K562 (cell line): ENCODE data around the gene PPT1. TPM values are rescaled to one million over a fixed set of nuclear protein-coding genes. Genes with fewer than 3 reads are reported as not detected.

Source experiments
- ATAC-seq: fragments of 200-7000 bp; cut with Tn5 transposase; 3 replicates; pipeline ENCODE4 v1.9.1; 2020; ENCODE audit warnings: moderate library complexity
- BruUV-seq: library from RNA; stranded (reverse); fragments of 400-500 nt; replicated peaks from 2 replicates; lab custom pipeline; 2021; lab: Mats Ljungman, UMichigan
- CTCF ChIA-PET: fragments of 300-600 bp; formaldehyde crosslinking; extraction: SDS; loops from one replicate; lab custom pipeline; 2021; ENCODE audit warnings: low intra/inter-chr PET ratio; lab: Yijun Ruan, JAX
- POLR2A ChIA-PET: fragments of 300-600, 350-650 bp; sonication (Branson Sonifier 250); formaldehyde crosslinking; extraction: SDS; loops from one replicate; lab custom pipeline; 2021; ENCODE audit warnings: antibody characterized with exemption, inconsistent platforms; lab: Yijun Ruan, JAX
- DNase-seq, 4 experiments: peaks; one replicate each; pipeline versions ENCODE4 v3.0.0 to v3.0.0-alpha.2; 2011 to 2018; ENCODE audit warnings: low spot score in 3 of 4, mixed read lengths in 3 of 4; ENCODE audit errors: extremely low read depth in 1 of 4
- FAIRE-seq: peaks from 2 replicates; lab custom pipeline; 2011; peaks lifted over from hg19 to GRCh38; lab: Jason Lieb, UNC
- H2AFZ ChIP-seq: 2 replicates; pipeline ENCODE4 v1.6.0; 2011; ENCODE audit warnings: low read depth, low read length, control low read depth, inconsistent platforms
- H3K27ac ChIP-seq: fragments of 200-600 bp; 3 replicates; pipeline ENCODE4 v1.8.0; 2011; ENCODE audit warnings: low read depth, mild to moderate bottlenecking, control low read depth, inconsistent platforms, low read length, moderate library complexity, mixed read lengths; ENCODE audit errors: extremely low read depth
- H3K27me3 ChIP-seq, 2 experiments: fragments of 300-600 bp in 1 of 2; 2 replicates in 1 of 2; 3 replicates in 1 of 2; pipeline versions ENCODE4 v1.6.0 to v1.8.0; 2011; ENCODE audit warnings: inconsistent platforms in 2 of 2, low read length in 2 of 2, mild to moderate bottlenecking in 1 of 2, mixed read lengths in 1 of 2, moderate library complexity in 1 of 2; ENCODE audit not compliant: control insufficient read depth in 2 of 2, insufficient read depth in 2 of 2
- H3K36me3 ChIP-seq: fragments of 300-600 bp; 3 replicates; pipeline ENCODE4 v1.8.0; 2011; ENCODE audit warnings: mild to moderate bottlenecking, low read length, inconsistent platforms; ENCODE audit not compliant: control insufficient read depth, insufficient read depth
- H3K4me1 ChIP-seq, 2 experiments: fragments of 200-600 bp in 1 of 2; replicated peaks in 1 of 2; 2 replicates in 1 of 2; 3 replicates in 1 of 2; pipeline versions ENCODE4 v1.5.1 to v1.8.0; 2011; ENCODE audit warnings: inconsistent platforms in 2 of 2, low read length in 2 of 2, mild to moderate bottlenecking in 1 of 2, mixed read lengths in 1 of 2, moderate library complexity in 1 of 2; ENCODE audit not compliant: control insufficient read depth in 2 of 2, insufficient read depth in 2 of 2
- H3K4me2 ChIP-seq: 2 replicates; pipeline ENCODE4 v1.6.1; 2011; ENCODE audit warnings: low read length, control low read depth, inconsistent platforms, mixed read lengths; ENCODE audit not compliant: insufficient read depth
- H3K4me3 ChIP-seq: fragments of 200-600 bp; sonication (generic), shearing (Covaris generic); 2 replicates; pipeline ENCODE4 v1.5.1; 2016; ENCODE audit warnings: control low read depth, inconsistent platforms
- H3K79me2 ChIP-seq: fragments of 200-600 bp; 3 replicates; pipeline ENCODE4 v1.8.0; 2011; ENCODE audit warnings: low read length, inconsistent platforms; ENCODE audit not compliant: control insufficient read depth, insufficient read depth
- H3K9ac ChIP-seq, 2 experiments: 2 replicates each; pipeline versions ENCODE4 v1.6.0 to v1.6.1; 2011; ENCODE audit warnings: low read depth in 2 of 2, low read length in 2 of 2, control low read depth in 1 of 2, inconsistent platforms in 1 of 2, mild to moderate bottlenecking in 1 of 2, mixed read lengths in 1 of 2; ENCODE audit not compliant: insufficient read depth in 1 of 2
- H3K9me1 ChIP-seq: one replicate; pipeline ENCODE4 v1.6.0; 2011; ENCODE audit warnings: inconsistent platforms, mild to moderate bottlenecking, low read length, moderate library complexity; ENCODE audit not compliant: control insufficient read depth, insufficient read depth
- H3K9me3 ChIP-seq: replicated peaks from 2 replicates; pipeline ENCODE4 v1.5.1; 2011; ENCODE audit warnings: low read depth, low read length, inconsistent platforms; ENCODE audit not compliant: control insufficient read depth, insufficient read depth
- H4K20me1 ChIP-seq: replicated peaks from 2 replicates; pipeline ENCODE4 v1.6.1; 2011; ENCODE audit warnings: low read length, inconsistent platforms, mixed read lengths; ENCODE audit not compliant: control insufficient read depth, insufficient read depth
- DMBX1 ChIP-seq: fragments of 250-450 bp; sonication (Bioruptor Pico); IDR thresholded peaks from 2 replicates; pipeline ENCODE4 v1.8.0; 2022; ENCODE audit warnings: inconsistent platforms, mild to moderate bottlenecking, moderate library complexity, borderline replicate concordance
- DPF2 ChIP-seq: fragments of 450-650 bp; IDR thresholded peaks from 2 replicates; pipeline ENCODE4 v1.6.1; 2016
- ELK3 ChIP-seq: fragments of 450-650 bp; formaldehyde crosslinking; IDR thresholded peaks from 2 replicates; pipeline ENCODE4 v1.4.0; 2020; ENCODE audit warnings: mild to moderate bottlenecking
- HDAC1 ChIP-seq, 2 experiments: fragments of 450-650 bp; IDR thresholded peaks; 2 replicates each; pipeline ENCODE4 v1.6.1; 2016 to 2017; ENCODE audit warnings: inconsistent platforms in 1 of 2, mild to moderate bottlenecking in 1 of 2, moderate library complexity in 1 of 2
- MYC ChIP-seq, 2 experiments: fragments of 250-450 bp in 1 of 2; sonication (Bioruptor Pico) in 1 of 2; IDR thresholded peaks; 2 replicates each; pipeline versions ENCODE4 v1.5.1 to v1.6.1; 2012 to 2021; ENCODE audit warnings: low read depth in 2 of 2, borderline replicate concordance in 1 of 2, improper control_type of control experiment in 1 of 2, low read length in 1 of 2, mild to moderate bottlenecking in 1 of 2, moderate library complexity in 1 of 2
- NKRF ChIP-seq: fragments of 450-650 bp; IDR thresholded peaks from 2 replicates; pipeline ENCODE4 v1.6.1; 2016; ENCODE audit warnings: borderline replicate concordance
- PML ChIP-seq: IDR thresholded peaks from 2 replicates; pipeline ENCODE4 v1.6.1; 2012; ENCODE audit warnings: low read length, inconsistent platforms
- POLR2AphosphoS5 ChIP-seq: IDR thresholded peaks from 2 replicates; pipeline ENCODE4 v1.6.1; 2011; ENCODE audit warnings: mild to moderate bottlenecking, low read depth, low read length, moderate library complexity; ENCODE audit not compliant: control insufficient read depth, insufficient read depth
- PTBP1 ChIP-seq: fragments of 200-400 bp; formaldehyde crosslinking; IDR thresholded peaks from 2 replicates; pipeline ENCODE4 v1.6.1; 2017; ENCODE audit warnings: low read depth, low read length
- ZC3H11A ChIP-seq: IDR thresholded peaks from 2 replicates; pipeline ENCODE4 v1.6.1; 2012; ENCODE audit warnings: low read depth, low read length, improper control_type of control experiment
- ZNF583 ChIP-seq: fragments of 250-450 bp; sonication (Bioruptor Pico); IDR thresholded peaks from 2 replicates; pipeline ENCODE4 v1.4.0; 2020
- ZNF785 ChIP-seq: fragments of 250-450 bp; sonication (Bioruptor Pico); IDR thresholded peaks from 2 replicates; pipeline ENCODE4 v1.4.0; 2020; ENCODE audit warnings: mild to moderate bottlenecking
- WGBS: fragments of 100-300 bp; shearing (Covaris generic); methylation state at CpG from one replicate; pipeline ENCODE4 v1.1.6; 2016; ENCODE audit warnings: low coverage, mixed read lengths; ENCODE audit not compliant: insufficient coverage; ENCODE audit errors: missing lambda C conversion rate; 5-methylcytosine and 5-hydroxymethylcytosine counted together
- in situ Hi-C: fragments of 300-500 bp; cut with MboI; formaldehyde crosslinking; loops from 4 replicates; pipeline ENCODE4 v1.15.0; 2018; ENCODE audit warnings: inconsistent platforms, mixed read lengths
- intact Hi-C: fragments of 100-400 bp; cut with micrococcal nuclease; formaldehyde crosslinking; loops from 2 replicates; pipeline ENCODE4 v1.14.2; 2022
- polyA plus RNA-seq, 8 experiments: library from polyadenylated mRNA; depleted of rRNA in 4 of 8; stranded (reverse) in 5 of 8; unstranded in 3 of 8; fragments of >200 nt; fragmentation: Nextera tagmentation in 2 of 8; fragmentation: Illumina TruSeq in 1 of 8; extraction: Ambion mirVana in 2 of 8; extraction: Trizol in 1 of 8; gene quantifications; 2 replicates each; pipeline versions ENCODE4 v1.2.1 to v1.2.3, GENCODE V29; 2011 to 2014; ENCODE audit warnings: inconsistent platforms in 1 of 8, missing spikeins in 1 of 8
- total RNA-seq, 7 experiments: library from RNA; depleted of rRNA in 6 of 7; stranded (reverse); fragments of >200 nt in 6 of 7; fragmentation: Illumina TruSeq in 2 of 7; extraction: Trizol in 2 of 7; gene quantifications; 2 replicates each; pipeline versions ENCODE4 v1.2.1 to v1.2.3, GENCODE V29; 2011 to 2021; ENCODE audit warnings: low replicate concordance in 1 of 7
- TF ChIP-seq, protein P1 (sequence below): fragments of 450-650 bp; formaldehyde crosslinking; IDR thresholded peaks from 2 replicates; pipeline ENCODE4 v1.4.0; 2022; ENCODE audit warnings: missing genetic modification characterization

PPT1 gene
- total and polyA plus RNA-seq, 9 of the 15 experiments (the other 6 are each of a cell fraction or from before 2014, with no cell fraction given), result 72.2 to 285 (median 143) TPM

DNA sequence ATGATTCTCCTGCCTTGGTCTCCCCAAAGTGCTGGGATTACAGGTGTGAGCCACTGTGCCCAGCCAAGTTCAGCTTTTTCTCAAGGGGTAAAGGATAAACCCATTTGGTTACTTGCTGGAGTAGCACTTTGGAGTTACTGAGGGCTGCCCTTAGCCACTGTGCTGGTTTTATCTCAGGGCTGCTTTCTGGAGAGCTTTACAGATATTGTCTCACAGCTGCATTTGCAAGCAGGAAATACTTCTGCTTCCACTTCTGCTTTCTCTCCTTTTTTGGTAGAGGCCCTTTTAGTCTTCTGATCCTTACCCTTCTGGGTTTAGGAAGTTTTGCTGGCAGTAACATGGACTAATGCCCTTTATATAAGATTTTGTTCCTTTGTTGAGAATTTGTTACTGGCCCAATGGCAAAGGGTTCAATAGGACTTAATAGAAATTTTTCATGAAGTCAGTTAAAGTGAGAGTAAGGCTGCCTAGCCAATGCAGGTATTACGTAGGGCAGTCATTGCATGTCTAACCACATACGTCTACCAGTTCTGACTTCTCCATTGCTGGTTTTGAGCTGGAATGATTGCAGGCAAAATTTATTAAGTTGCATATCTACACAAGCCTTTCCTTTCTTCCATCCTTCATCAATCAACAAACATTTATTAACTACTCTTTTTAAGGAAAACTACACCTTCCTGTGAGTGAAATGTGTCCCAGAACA, 32.1 kb downstream of the PPT1 start (continued):
- no peak for TF ChIP-seq MYC (IDR thresholded peaks at IDR 0.05; ENCODE audit: low read depth, low read length)
- TF ChIP-seq MYC (CRISPR knock-in tag; IDR thresholded peaks at IDR 0.05; ENCODE audit: borderline replicate concordance, low read depth), result no peak
- no peak for TF ChIP-seq DPF2
- TF ChIP-seq, all 486 proteins: peak for 20

DNA sequence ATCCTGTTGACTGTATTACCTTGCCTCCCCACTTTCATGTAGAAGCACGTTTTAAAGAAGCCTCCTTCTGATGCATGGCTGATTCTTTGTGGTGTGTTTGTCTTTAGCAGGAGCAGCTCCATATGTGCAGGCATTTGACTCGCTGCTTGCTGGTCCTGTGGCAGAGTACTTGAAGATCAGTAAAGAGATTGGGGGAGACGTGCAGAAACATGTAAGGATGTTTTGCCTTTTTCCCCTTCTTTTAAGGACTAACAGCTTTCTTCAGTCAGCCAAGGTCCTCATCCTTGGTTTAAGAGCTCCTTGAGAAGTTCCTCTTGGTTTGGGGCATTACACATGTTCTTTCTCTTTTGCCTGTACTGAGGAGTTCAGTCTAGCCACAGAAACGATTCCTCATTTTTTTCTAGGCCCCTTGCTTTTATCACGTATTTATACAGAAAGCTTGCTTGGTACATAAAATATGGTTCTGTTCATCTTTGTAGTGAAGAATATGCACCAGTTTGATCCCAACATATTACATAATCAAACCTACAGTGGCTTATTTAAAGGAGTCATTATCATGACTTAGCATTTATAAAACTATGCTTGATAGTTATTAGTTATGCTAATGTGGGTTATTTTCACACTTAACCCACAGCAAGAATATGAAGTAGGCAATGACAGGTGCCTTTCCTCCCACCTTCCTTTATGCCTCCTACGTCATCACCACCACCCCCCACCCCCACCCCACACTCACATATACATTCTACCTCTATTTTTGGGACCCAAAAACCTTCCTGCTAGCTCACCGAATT, 36.9 kb downstream of the PPT1 start:
- CTCF ChIA-PET, result no interaction called here
- Histone ChIP-seq H3K27ac (peak overlapping the region; percentile 92), H3K79me2 (peaks cover 62% of the 10 kb centered on the region), H4K20me1 (no peaks in the 10 kb centered on the region), H3K4me3 (no peak overlapping the region), H3K9me1 (no peaks in the 10 kb centered on the region), H3K4me1 (peaks cover 18 to 65% of the 10 kb centered on the region in 2 experiments), H3K36me3 (peaks cover 64% of the 10 kb centered on the region), H3K9me3 (no peaks in the 10 kb centered on the region), H3K27me3 (no peaks in the 10 kb centered on the region; a peak in 1 of 5 replicates), H3K4me2 (peak overlapping the region; percentile 61), H3K9ac (peak overlapping the region in 1 of 2 experiments; percentile 58; a peak in 2 of 4 replicates), H2AFZ (no peak overlapping the region)
- POLR2A ChIA-PET, result interaction anchor here (0.6 to 6.2 kb wide), 8 partner anchors 9 to 275 kb away, joined by 3 to 64 read pairs (median 4); partner anchors contain the start of gene CAP1
- FAIRE-seq, result no peak
- intact Hi-C loops (no loop called here), in situ Hi-C loops (no loop called here)
- no peak for DNase-seq
- WGBS, result 41% methylated on average over 7 of the region's 7 CpGs
- no TSS peak for BruUV-seq
- ATAC-seq, result no peak
- TF ChIP-seq ELK3, result no peak
- no peak for TF ChIP-seq ZNF785 (CRISPR knock-in tag)
- no peak for TF ChIP-seq PTBP1
- no peak for TF ChIP-seq NKRF
- no peak for TF ChIP-seq HDAC1 (IDR thresholded peaks at IDR 0.05)
- no peak for TF ChIP-seq PML
- TF ChIP-seq, protein P1, sequence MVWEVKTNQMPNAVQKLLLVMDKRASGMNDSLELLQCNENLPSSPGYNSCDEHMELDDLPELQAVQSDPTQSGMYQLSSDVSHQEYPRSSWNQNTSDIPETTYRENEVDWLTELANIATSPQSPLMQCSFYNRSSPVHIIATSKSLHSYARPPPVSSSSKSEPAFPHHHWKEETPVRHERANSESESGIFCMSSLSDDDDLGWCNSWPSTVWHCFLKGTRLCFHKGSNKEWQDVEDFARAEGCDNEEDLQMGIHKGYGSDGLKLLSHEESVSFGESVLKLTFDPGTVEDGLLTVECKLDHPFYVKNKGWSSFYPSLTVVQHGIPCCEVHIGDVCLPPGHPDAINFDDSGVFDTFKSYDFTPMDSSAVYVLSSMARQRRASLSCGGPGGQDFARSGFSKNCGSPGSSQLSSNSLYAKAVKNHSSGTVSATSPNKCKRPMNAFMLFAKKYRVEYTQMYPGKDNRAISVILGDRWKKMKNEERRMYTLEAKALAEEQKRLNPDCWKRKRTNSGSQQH (CRISPR knock-in tag), result peak; percentile 91; the same call in 1 of the 2 replicates
- peak; percentile 95 for TF ChIP-seq ZNF583
- TF ChIP-seq ZC3H11A, result no peak
- TF ChIP-seq POLR2AphosphoS5, result no peak
- peak; percentile 98 for TF ChIP-seq DMBX1 (CRISPR knock-in tag)
